Ishikawa (cell line): ENCODE measurements around the gene PTPN5.

Source experiments
- CEBPB ChIP-seq: IDR thresholded peaks from 2 replicates; pipeline ENCODE4 v1.6.1; 2012
- CREB1 ChIP-seq: IDR thresholded peaks from 2 replicates; pipeline ENCODE4 v1.6.1; 2012; ENCODE audit warnings: low read depth
- EGR1 ChIP-seq: IDR thresholded peaks from 2 replicates; pipeline ENCODE4 v1.6.1; 2012
- EP300 ChIP-seq: IDR thresholded peaks from 2 replicates; pipeline ENCODE4 v1.6.1; 2012; ENCODE audit warnings: borderline replicate concordance
- FOXM1 ChIP-seq: IDR thresholded peaks from 2 replicates; pipeline ENCODE4 v1.6.1; 2012; ENCODE audit warnings: low read depth, borderline replicate concordance
- MAX ChIP-seq: IDR thresholded peaks from 2 replicates; pipeline ENCODE4 v1.6.1; 2012
- NFIC ChIP-seq: IDR thresholded peaks from 2 replicates; pipeline ENCODE4 v1.6.1; 2012
- RAD21 ChIP-seq: IDR thresholded peaks from 2 replicates; pipeline ENCODE4 v1.6.1; 2012; ENCODE audit warnings: low read depth
- REST ChIP-seq: IDR thresholded peaks from 2 replicates; pipeline ENCODE4 v1.6.1; 2012; ENCODE audit warnings: low read depth, mild to moderate bottlenecking
- TAF1 ChIP-seq: IDR thresholded peaks from 2 replicates; pipeline ENCODE4 v1.6.1; 2012; ENCODE audit warnings: low read depth, mild to moderate bottlenecking
- TCF12 ChIP-seq: IDR thresholded peaks from 2 replicates; pipeline ENCODE4 v1.6.1; 2012; ENCODE audit warnings: low read depth
- TEAD4 ChIP-seq: IDR thresholded peaks from 2 replicates; pipeline ENCODE4 v1.6.1; 2012
- USF1 ChIP-seq: IDR thresholded peaks from 2 replicates; pipeline ENCODE4 v1.6.1; 2012
- YY1 ChIP-seq: IDR thresholded peaks from 2 replicates; pipeline ENCODE4 v1.6.1; 2012; ENCODE audit warnings: low read depth
- ZBTB7A ChIP-seq: IDR thresholded peaks from 2 replicates; pipeline ENCODE4 v1.6.1; 2012; ENCODE audit warnings: low read depth

Gene PTPN5

DNA sequence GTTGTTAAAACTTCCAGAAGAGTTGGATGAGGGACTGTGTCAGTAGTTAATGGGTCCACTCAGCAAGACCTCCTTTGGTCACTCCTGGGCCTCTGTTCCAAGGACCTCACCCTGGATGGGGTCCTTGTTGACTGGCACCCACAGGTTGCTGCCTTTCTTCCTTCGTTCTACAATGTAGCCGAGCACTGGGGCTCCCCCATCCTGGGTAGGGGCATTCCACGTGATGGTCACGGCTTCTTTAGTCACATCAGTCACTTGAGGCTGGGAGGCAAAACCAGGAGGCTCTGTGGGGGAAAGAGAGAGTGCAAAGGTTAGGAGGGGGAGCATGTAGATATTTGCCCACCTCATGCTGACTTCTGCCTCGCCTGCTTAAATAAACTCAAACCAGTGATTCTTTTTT, 81.1 kb downstream of the PTPN5 start:
- TF ChIP-seq CEBPB (no peak), YY1 (no peak), EGR1 (no peak), MAX (no peak), CREB1 (no peak), TEAD4 (no peak), FOXM1 (no peak), ZBTB7A (no peak)

DNA sequence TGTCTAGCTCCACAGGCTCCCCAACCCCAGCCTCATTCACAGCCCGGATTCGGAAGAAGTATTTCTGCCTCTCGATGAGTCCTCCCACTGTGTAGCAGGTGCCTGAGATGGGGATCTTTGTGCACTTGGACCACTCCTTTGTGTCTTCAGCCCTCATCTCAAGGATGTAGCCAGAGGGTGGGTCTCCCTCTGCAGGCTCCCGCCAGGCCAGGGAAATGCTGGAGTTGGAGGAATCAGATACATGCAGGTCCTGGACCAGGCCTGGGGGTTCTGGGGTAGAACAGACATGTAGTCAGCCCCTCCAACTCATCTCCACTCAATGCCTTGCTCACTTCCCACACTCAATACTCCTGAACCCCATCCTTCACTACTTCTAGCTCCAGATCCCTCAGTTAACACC, 82.2 kb downstream of the PTPN5 start:
- no peak for TF ChIP-seq EP300
- no peak for TF ChIP-seq MAX
- TF ChIP-seq CREB1, result no peak
- TF ChIP-seq USF1, result no peak
- TF ChIP-seq CEBPB, result no peak
- no peak for TF ChIP-seq REST
- no peak for TF ChIP-seq TEAD4
- TF ChIP-seq RAD21, result no peak
- TF ChIP-seq TAF1, result no peak
- TF ChIP-seq FOXM1, result no peak
- no peak for TF ChIP-seq TCF12
- TF ChIP-seq ZBTB7A, result no peak
- no peak for TF ChIP-seq EGR1
- TF ChIP-seq NFIC, result no peak
- no peak for TF ChIP-seq YY1

DNA sequence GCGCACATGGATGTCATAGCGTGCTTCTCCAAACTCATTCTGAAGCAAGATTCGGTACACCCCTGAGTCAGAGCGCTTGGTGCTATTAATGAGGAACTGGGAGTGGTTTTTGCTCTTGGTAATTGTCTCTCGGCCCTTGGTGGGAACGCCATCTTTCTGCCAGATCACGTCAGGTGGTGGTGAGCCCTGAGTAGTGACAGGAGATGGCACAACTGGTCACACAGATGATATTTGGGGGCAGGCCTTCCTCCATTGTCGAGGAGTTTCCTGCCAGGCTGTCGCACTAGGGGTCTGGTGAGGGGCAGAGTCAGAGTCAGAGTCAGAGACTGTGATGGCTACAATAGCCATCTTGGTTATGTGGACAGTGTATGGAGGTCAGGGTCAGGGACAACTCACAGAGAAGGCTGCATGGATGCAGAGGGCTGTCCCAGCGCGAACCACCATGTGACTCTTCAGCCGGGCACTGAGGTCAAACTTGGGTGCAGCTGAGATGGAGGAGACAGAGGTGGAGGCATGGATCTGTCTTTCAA, 83.7 kb downstream of the PTPN5 start:
- TF ChIP-seq NFIC, result no peak
- TF ChIP-seq CEBPB, result no peak
- TF ChIP-seq TEAD4, result no peak
- TF ChIP-seq TAF1, result no peak
- no peak for TF ChIP-seq REST
- no peak for TF ChIP-seq ZBTB7A
- no peak for TF ChIP-seq TCF12
- TF ChIP-seq USF1, result no peak
- TF ChIP-seq FOXM1, result no peak
- TF ChIP-seq YY1, result no peak
- TF ChIP-seq MAX, result no peak
- TF ChIP-seq EGR1, result no peak
- TF ChIP-seq EP300, result no peak
- TF ChIP-seq RAD21, result no peak

- TF ChIP-seq USF1, result no peak
- TF ChIP-seq EP300, result no peak
- TF ChIP-seq MAX, result no peak
- TF ChIP-seq EGR1, result no peak
- TF ChIP-seq CREB1, result no peak
- no peak for TF ChIP-seq RAD21
- no peak for TF ChIP-seq YY1
- no peak for TF ChIP-seq FOXM1
- TF ChIP-seq TCF12, result no peak
- no peak for TF ChIP-seq TAF1
- no peak for TF ChIP-seq ZBTB7A
- no peak for TF ChIP-seq TEAD4
- TF ChIP-seq REST, result no peak
- TF ChIP-seq NFIC, result no peak
- no peak for TF ChIP-seq CEBPB
Measured at GRCh38 chr11:18706330-18707243, 85.0 kb downstream of the PTPN5 start.
